GM19372 (cell line): ENCODE measurements around the gene PDGFRB.
A peak's percentile ranks its signal among the peaks of the same experiment; 100 is the strongest.
"Not testable (repeated sequence)": the region's sequence is repeated elsewhere in the genome, so short reads cannot be mapped to it uniquely, and the experiment has no call there.

Source experiments
- ATAC-seq: cut with Tn5 transposase; IDR thresholded peaks from one replicate; pipeline ENCODE4 v1.9.1; 2021; ENCODE audit warnings: mild to moderate bottlenecking, low read depth, moderate library complexity; ENCODE audit not compliant: unreplicated experiment

PDGFRB gene

GRCh38 chr5:150101023-150101422 is 54.6 kb downstream of the PDGFRB start:
- no peak for ATAC-seq

- ATAC-seq, result no peak
These were observed 58.5 kb downstream of the PDGFRB start for GRCh38 chr5:150097152-150097551.

GRCh38 chr5:150092159-150092787 is 63.4 kb downstream of the PDGFRB start:
- no peak for ATAC-seq

GRCh38 chr5:150085950-150086715 is 69.5 kb downstream of the PDGFRB start, which contains the start of gene CSF1R:
TSS of gene CSF1R (minus strand) at chr5:150086554. CDS start at chr5:150086427, 127 bp downstream.
- ATAC-seq, result no peak

GRCh38 chr5:150085191-150085912 is 70.3 kb downstream of the PDGFRB start:
- ATAC-seq, result no peak

- ATAC-seq, result not testable (repeated sequence)
These were observed 70.9 kb downstream of the PDGFRB start for GRCh38 chr5:150084754-150085153.

- no peak for ATAC-seq
These were observed 72.8 kb downstream of the PDGFRB start for GRCh38 chr5:150082889-150083288.

GRCh38 chr5:150082374-150082773 is 73.3 kb downstream of the PDGFRB start:
- ATAC-seq, result no peak

GRCh38 chr5:150081541-150082283 is 73.9 kb downstream of the PDGFRB start:
- ATAC-seq, result peak; percentile 83

GRCh38 chr5:150080696-150081435 is 74.8 kb downstream of the PDGFRB start:
- ATAC-seq, result no peak

GRCh38 chr5:150079909-150080461 is 75.7 kb downstream of the PDGFRB start:
- ATAC-seq, result no peak

GRCh38 chr5:150078802-150079689 is 76.6 kb downstream of the PDGFRB start:
- ATAC-seq, result no peak

GRCh38 chr5:150077996-150078801 is 77.4 kb downstream of the PDGFRB start:
- ATAC-seq, result no peak

GRCh38 chr5:150077060-150077459 is 78.6 kb downstream of the PDGFRB start:
- ATAC-seq, result no peak

- ATAC-seq, result no peak
These were observed 79.8 kb downstream of the PDGFRB start for GRCh38 chr5:150075806-150076205.

- ATAC-seq, result no peak
These were observed 80.4 kb downstream of the PDGFRB start for GRCh38 chr5:150075233-150075632.

- no peak for ATAC-seq
These were observed 82.0 kb downstream of the PDGFRB start for GRCh38 chr5:150073677-150074076.

GRCh38 chr5:150073086-150073625 is 82.5 kb downstream of the PDGFRB start:
- ATAC-seq, result no peak
